Panc1 (cell line): ENCODE results near the gene TSPYL4.

Experiments used
- CTCF ChIP-seq: fragments of 450-650 bp; IDR thresholded peaks from 2 replicates; pipeline ENCODE4 v1.5.1; 2017; ENCODE audit warnings: mild to moderate bottlenecking
- SIN3A ChIP-seq: IDR thresholded peaks from 2 replicates; pipeline ENCODE4 v1.6.1; 2012; ENCODE audit warnings: low read depth, mild to moderate bottlenecking, low read length, moderate library complexity, borderline replicate concordance; ENCODE audit not compliant: insufficient read depth

GRCh38 chr6:116247285-116247684, 6.6 kb downstream of the TSPYL4 start:
- TF ChIP-seq SIN3A (no peak), CTCF (no peak)
